DMS53 (cell line): Measurements from ENCODE around the gene ZNF23.
A peak's percentile ranks its signal among the peaks of the same experiment; 100 is the strongest.
"Not testable (repeated sequence)": the region's sequence is repeated elsewhere in the genome, so short reads cannot be mapped to it uniquely, and the experiment has no call there.

Source experiments
- DNase-seq: peaks from one replicate; lab custom pipeline; 2025; lab: John Stamatoyannopoulos, UW

The ZNF23 gene

DNA sequence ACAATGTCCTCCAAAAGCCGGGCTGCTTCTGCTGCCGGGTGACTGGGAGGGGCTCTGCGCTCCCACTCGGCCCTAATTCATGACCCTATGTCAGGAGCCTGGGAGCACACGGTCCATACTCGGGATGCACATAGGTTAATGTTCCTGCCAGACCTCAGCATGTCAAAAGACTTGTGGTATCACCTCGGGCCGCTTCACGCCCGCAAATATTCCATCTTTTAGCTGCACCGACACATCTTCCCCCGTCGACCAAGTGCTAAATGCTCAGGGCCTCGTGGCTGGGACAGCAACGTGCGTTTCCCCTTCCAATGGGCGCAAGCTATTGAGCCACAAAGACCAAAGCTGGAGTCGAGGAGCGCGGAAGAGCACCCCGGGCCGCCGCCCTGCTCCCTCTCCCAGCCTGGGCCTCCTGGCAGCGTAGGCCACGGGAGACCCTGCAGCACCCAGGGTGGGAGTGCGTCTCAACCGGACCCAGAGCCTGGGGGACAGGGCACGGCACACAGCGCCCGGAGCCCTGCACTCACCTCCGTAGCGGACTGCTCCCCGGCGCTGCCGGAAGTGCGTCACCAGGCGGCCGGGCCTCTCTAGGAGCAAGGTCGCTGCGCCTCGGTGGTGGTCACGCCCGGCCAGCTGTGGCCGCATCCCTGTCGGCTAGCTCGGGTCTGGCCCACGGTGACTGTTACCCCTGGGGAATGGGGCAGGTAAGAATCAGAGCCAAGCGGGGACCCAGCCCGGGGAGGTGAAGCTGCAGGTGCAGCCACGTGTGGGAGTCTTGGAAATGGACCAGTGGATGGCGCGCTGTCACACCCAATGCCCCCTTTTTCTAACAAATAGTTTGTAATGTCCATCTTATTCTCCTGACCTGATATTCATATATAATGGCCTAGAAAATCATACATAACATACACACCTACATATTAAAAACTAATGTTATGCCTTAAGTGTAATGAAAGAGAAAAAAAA is at the start of gene ZNF23:
Gene ZNF23, minus strand, starts transcription at position 562 of the 963 bp plus-strand sequence. CDS start 5,451 bp downstream, outside the sequence.
- peak; percentile 85 for DNase-seq

DNA sequence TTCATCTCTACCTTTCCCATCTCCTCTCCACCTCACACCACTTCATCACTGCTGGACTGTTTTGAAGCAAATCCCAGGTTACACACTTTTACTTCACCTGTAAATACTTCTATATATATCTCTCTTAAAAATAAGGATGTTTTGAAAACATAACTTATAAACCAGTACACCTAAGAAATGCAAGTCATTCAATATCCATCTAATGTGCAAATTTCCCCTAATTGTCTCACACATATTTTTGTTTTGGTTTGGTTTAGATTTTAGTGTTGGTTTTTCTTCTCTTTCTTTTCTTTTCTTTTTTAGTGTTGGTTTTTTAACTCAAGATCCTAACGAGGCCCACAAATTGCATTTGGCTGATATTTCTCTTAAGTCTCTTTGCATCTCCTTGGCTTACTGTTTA is 45.0 kb upstream of the ZNF23 start:
- no peak for DNase-seq

- peak; percentile 14 for DNase-seq
These were observed 42.9 kb upstream of the ZNF23 start for GRCh38 chr16:71504901-71505300.

DNA sequence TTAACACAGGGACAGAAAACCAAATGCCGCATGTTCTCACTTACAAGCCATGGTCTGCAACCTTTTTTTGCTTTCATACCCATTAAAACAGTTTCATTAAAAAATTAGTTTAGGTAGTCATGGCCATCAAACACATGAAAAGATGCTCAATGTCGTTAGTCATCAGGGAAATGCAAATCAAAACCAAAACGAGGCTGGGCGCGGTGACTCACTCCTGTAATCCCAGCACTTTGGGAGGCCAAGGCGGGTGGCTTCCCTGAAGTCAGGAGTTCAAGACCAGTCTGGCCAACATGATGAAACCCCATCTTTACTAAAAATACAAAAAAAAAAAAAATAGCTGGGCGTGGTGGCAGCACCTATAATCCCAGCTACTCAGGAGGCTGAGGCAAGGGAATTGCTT is 42.0 kb upstream of the ZNF23 start:
- not testable (repeated sequence) for DNase-seq

- no peak for DNase-seq
These were observed 39.5 kb upstream of the ZNF23 start for GRCh38 chr16:71501547-71501946.

DNA sequence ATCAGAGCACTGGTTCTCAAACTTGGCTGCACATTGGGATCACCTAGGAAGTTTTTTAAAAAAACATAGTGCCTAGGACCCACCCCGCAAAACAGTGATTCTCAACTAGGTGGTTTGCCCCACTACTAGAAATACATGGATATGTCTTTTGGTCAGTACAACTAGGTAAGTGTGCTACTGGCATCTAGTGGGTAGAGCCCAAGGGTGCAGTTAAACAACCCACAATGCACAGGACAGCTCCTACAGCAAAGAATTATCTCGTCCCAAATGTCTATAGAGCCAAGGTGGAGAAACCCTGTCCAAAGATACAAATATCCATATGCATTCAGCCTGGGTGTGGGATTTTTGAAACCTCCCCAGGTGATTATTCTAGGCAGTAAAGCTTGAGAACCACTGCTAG is 38.9 kb upstream of the ZNF23 start:
- DNase-seq = no peak

- DNase-seq = peak; percentile 74
These were observed 37.8 kb upstream of the ZNF23 start for GRCh38 chr16:71499775-71500364.

DNA sequence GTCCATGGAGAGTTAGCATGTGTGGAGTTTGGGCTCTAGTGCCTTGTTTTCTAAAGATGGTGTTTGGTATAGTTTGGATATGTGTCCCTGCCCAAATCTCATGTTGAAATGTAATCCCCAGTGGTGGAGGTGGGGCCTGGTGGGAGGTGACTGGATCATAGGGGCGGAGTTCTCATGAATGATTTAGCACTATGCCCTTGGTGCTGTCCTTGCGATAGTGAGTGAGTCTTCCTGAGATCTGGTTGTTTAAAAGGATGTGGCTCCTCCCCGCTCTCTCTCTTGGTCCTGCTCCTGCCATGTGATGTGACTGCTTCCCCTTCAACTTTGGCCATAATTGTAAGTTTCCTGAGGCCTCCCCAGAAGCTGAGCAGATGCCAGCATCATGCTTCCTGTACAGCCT is 36.0 kb upstream of the ZNF23 start:
- DNase-seq = no peak

DNA sequence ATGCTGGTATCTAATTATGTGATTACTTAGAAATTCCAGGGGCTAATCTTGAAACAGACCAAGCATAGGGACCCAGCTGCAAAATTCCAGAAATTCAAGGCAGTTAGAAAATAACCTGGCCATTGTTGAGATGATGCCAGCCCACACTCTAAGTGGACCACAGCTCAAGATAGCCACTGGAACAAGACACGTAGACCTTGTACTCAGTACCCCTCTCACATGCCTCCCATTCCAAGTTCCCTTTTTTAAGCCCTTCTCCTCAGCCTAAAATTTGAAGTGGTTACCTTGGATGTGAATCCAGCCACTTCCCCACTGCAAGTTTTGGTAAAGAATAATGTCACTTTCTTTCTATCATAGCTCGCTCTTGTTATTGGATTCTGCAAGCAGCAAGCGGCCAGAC is 31.2 kb upstream of the ZNF23 start:
- no peak for DNase-seq

DNA sequence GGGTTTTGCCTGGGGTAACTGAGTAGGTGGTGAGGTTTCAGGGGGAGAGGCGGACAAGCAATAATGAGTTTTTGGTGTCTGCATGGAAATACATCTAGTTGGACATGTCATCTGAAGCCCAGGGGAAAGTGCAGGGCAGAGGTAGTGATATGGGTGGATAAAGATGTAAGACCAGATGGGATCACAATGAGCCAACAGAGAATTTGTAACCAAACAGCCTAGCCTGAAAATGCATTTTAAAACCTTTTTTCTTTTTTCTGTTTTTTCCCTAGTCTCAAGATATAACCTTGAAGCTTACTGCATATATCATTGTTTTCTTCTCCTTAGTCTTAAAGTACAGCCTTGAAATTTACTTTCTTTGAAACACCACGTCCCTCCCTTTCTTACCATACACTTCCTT is 30.7 kb upstream of the ZNF23 start:
- DNase-seq = no peak

DNA sequence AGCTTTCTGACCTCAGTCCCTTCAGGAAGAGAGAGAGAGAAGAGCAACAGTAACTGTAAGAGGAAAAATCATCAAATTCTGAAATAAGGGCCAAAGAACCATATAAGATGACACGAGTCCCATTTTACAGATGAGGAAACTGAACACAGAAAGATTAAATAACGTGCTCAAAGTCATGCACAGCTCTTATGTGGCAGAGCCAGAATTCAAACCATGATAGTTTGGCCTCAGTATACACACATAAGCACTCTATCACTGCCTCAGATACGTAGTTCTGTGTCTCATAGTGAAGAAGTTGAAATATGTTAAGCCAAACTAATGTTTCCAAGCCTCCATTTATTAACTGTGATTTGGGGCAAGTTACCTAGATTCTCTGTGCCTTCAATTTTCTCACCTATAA is 29.0 kb upstream of the ZNF23 start:
- DNase-seq = no peak

DNA sequence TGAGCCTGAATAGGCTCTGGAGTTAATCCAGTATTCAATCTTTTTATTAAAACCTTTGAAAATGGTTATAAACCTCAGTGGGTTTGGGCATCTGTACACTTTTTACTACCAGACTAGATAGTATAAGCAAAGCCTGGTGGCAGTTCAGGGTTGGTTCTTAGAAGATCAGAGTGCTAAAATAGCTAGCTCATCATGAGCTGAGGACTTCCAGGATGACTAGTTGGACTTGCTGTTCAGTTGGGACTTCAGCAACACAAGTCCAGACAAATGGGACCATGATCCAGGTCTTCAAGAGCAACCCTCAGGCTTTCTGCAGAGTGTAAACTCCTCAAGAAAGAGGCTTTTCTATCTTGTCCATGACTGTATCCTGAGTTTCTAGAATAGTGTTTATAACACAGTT is 28.3 kb upstream of the ZNF23 start:
- DNase-seq = no peak

DNA sequence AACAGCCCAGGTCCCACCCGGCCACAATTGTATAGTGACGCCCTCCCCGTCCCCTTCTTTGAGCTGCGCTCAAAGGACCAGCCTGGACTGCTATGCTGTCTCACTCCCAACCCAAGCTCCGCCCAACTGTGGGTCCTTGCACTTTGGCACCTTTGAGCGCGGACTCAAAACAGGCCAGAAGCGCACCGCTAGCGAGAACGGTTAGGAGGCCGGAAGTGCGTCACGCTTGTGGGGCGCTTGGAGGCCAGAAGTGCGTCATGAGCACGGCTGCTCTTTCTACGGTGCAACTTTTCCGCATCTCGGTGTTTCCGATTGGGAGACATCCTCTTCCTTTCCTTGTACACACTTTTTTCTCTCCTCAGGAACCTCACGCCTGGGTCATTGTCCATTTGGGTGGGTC is 27.1 kb upstream of the ZNF23 start, which contains the start of gene ZNF19:
Gene ZNF19, minus strand, starts transcription at position 203 of the 400 bp plus-strand sequence. CDS start 7,210 bp downstream, outside the sequence.
- no peak for DNase-seq

GRCh38 chr16:71484006-71484893 is 22.2 kb upstream of the ZNF23 start:
- peak; percentile 94 for DNase-seq

DNA sequence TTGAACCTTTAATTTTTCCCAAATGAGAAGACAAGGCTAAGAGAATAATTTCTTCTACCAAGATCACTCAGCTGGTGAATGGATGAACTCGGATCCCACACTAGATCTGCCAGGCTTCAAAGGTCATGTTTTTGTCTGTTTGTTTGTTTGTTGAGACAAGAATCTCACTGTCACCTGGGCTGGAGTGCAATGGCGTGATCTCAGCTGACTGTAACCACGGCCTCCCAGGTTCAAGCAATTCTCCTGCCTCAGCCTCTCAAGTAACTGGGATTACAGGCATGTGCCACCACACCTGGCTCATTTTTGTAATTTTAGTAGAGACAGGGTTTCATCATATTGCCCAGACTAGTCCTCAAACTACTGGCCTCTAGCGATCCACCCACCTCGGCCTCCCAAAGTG is 20.5 kb upstream of the ZNF23 start:
- DNase-seq = no peak

DNA sequence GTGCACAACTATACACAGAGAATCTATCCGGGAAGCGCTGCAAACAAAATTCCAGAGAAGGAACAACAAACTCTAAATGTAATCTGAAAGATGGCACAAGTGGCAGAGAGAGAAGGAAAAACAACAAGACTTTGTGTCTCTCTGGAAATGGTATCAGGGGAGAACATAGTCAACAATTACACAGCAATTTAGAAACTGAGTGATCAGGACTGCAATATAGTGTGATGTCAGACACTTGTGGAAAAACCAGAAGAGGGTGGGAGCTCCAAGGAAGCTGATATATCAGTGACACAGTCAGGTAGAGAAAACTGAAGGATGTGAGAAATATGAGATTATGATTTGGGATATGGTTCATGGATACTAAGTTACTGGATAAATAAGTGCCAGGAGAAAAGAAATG is 18.9 kb upstream of the ZNF23 start:
- no peak for DNase-seq

GRCh38 chr16:71479420-71479819 is 17.4 kb upstream of the ZNF23 start:
- DNase-seq = peak; percentile 75

DNA sequence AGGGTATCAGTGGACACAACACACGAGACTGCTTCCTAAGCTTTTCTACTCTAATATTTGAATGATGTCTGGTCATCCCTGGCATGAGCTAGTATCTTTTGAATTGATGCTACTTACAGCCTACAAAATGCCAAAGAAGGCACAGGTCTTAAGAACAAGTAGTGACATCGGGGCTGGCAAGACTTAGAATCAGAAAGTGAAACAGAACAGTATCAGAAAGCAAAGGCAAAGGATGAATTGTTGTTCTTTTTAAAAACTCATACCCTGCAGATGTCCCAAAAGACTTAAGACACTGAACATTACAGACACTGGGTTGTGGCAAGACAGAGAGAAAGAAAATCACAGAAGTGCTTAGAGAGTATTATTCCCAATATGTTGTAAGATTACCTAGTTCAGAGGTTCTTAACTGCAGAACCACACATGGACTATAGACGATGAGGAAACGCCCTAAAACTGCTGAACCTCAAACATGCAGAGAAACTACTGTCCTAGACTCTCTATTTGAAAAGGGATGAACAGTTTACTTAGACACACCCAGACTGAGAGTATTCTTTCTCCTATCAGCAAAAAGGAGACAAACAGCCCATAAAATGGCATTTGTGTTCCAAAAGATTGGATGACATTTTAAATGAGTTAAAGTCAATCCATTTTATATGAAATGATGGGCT is 14.5 kb upstream of the ZNF23 start:
- DNase-seq = no peak

GRCh38 chr16:71474864-71475263 is 12.8 kb upstream of the ZNF23 start:
- no peak for DNase-seq

GRCh38 chr16:71473891-71474290 is 11.8 kb upstream of the ZNF23 start:
- DNase-seq = no peak

DNA sequence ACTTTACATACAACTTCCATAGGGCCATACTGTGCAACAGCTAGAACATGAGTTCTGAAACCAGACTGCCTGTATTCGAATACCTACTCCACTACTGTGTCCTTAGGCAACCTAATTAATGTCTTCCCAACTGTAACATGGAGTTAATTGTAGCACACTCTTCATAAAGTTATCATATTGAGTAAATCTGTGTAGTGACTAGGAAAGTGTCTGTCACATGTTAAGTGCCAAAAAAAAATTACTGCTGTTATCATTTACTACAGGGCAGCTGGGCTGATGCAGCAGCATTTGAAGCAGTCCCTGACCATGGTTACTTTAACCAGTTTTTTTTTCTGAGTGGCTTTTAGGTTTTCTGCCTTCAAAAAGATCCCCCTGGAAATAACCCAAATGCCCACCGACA is 10.9 kb upstream of the ZNF23 start:
- no peak for DNase-seq

DNA sequence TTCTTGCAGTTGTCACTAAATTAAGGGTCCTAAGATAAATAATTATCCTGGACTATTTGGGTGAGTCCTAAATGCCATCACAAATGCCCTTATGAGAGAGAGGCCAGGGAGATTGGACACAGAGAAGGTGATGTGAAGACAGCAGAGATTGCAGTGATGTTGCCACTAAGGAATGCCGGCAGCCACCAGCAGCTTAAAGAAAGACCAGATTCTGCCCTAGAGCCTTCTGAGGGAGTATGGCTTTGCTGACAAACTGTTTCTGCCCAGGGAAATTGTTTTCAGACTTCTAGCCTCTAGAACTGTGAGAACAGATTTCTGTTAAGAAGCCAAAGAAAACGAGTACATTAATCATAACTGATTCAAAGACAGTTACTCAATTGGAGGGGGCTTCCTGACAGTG is 10.0 kb upstream of the ZNF23 start:
- DNase-seq = no peak
